IMR-90 (cell line): ENCODE data around the gene NPTN. TPM values are rescaled to one million over a fixed set of nuclear protein-coding genes. Genes with fewer than 3 reads are reported as not detected.

ENCODE experiments used
- ATAC-seq: fragments of 200-7000 bp; cut with Tn5 transposase; 2 replicates; pipeline ENCODE4 v1.9.1; 2020; ENCODE audit warnings: low read depth, mild to moderate bottlenecking, moderate library complexity
- BruUV-seq: library from RNA; stranded (reverse); fragments of 400-500 nt; replicated peaks from 2 replicates; lab custom pipeline; 2021; lab: Mats Ljungman, UMichigan
- CTCF ChIA-PET: fragments of 300-600 bp; formaldehyde crosslinking; extraction: SDS; loops from one replicate; lab custom pipeline; 2021; ENCODE audit warnings: antibody characterized with exemption; lab: Yijun Ruan, JAX
- POLR2A ChIA-PET: fragments of 300-600 bp; sonication (Branson Sonifier 250); formaldehyde crosslinking; loops from one replicate; lab custom pipeline; 2022; ENCODE audit warnings: antibody characterized with exemption; ENCODE audit not compliant: unreplicated experiment; lab: Charles Lee
- DNase-seq: peaks from one replicate; pipeline ENCODE4 v3.0.0; 2013
- H2AFZ ChIP-seq: replicated peaks from 2 replicates; pipeline ENCODE3; 2013; ENCODE audit warnings: low read length, mild to moderate bottlenecking; ENCODE audit not compliant: poor library complexity
- H2AK5ac ChIP-seq: 2 replicates; pipeline ENCODE4 v1.6.1; 2013; ENCODE audit warnings: low read depth, low read length, inconsistent platforms
- H2AK9ac ChIP-seq: replicated peaks from 2 replicates; pipeline ENCODE3; 2013; ENCODE audit warnings: mild to moderate bottlenecking, low read depth, low read length, moderate library complexity; ENCODE audit not compliant: poor library complexity
- H2BK120ac ChIP-seq: 2 replicates; pipeline ENCODE4 v1.6.1; 2013; ENCODE audit warnings: low read depth, low read length, inconsistent platforms
- H2BK15ac ChIP-seq: 3 replicates; pipeline ENCODE4 v1.6.1; 2013; ENCODE audit warnings: low read depth, low read length, inconsistent platforms
- H2BK20ac ChIP-seq: 2 replicates; pipeline ENCODE4 v1.6.1; 2013; ENCODE audit warnings: low read depth, mild to moderate bottlenecking, inconsistent platforms, low read length, moderate library complexity
- H2BK5ac ChIP-seq: 2 replicates; pipeline ENCODE4 v1.6.1; 2013; ENCODE audit warnings: mild to moderate bottlenecking, low read depth, low read length, inconsistent platforms; ENCODE audit not compliant: poor library complexity, severe bottlenecking
- H3K14ac ChIP-seq: replicated peaks from 2 replicates; pipeline ENCODE4 v1.6.1; 2013; ENCODE audit warnings: low read depth, low read length, inconsistent platforms
- H3K18ac ChIP-seq: 2 replicates; pipeline ENCODE4 v1.6.1; 2013; ENCODE audit warnings: low read depth, low read length, control low read depth
- H3K23ac ChIP-seq: 2 replicates; pipeline ENCODE4 v1.6.1; 2013; ENCODE audit warnings: low read depth, low read length, inconsistent platforms
- H3K27ac ChIP-seq: 2 replicates; pipeline ENCODE4 v1.5.1; 2013; ENCODE audit warnings: mild to moderate bottlenecking, control low read depth, low read length; ENCODE audit not compliant: insufficient read depth
- H3K27me3 ChIP-seq: 2 replicates; pipeline ENCODE4 v1.6.1; 2013; ENCODE audit warnings: low read length; ENCODE audit not compliant: control insufficient read depth, insufficient read depth
- H3K36me3 ChIP-seq: 2 replicates; pipeline ENCODE4 v1.6.1; 2013; ENCODE audit warnings: low read length, mixed read lengths; ENCODE audit not compliant: control insufficient read depth, insufficient read depth
- H3K4ac ChIP-seq: 2 replicates; pipeline ENCODE4 v1.6.1; 2013; ENCODE audit warnings: low read depth, low read length, inconsistent platforms
- H3K4me1 ChIP-seq: 2 replicates; pipeline ENCODE4 v1.6.1; 2013; ENCODE audit warnings: low read length, mixed read lengths; ENCODE audit not compliant: control insufficient read depth, insufficient read depth
- H3K4me2 ChIP-seq: 2 replicates; pipeline ENCODE4 v1.6.1; 2013; ENCODE audit warnings: low read depth, mild to moderate bottlenecking, control low read depth, low read length, moderate library complexity
- H3K4me3 ChIP-seq: 2 replicates; pipeline ENCODE4 v1.5.1; 2013; ENCODE audit warnings: low read depth, mild to moderate bottlenecking, control low read depth, low read length, moderate library complexity; ENCODE audit not compliant: insufficient read depth
- H3K56ac ChIP-seq: 2 replicates; pipeline ENCODE4 v1.6.1; 2013; ENCODE audit warnings: low read length, inconsistent platforms; ENCODE audit not compliant: insufficient read depth; ENCODE audit errors: extremely low read depth
- H3K79me1 ChIP-seq, 2 experiments: 2 replicates each; pipeline ENCODE4 v1.6.1; 2013; ENCODE audit warnings: low read length in 2 of 2, inconsistent platforms in 1 of 2, low read depth in 1 of 2
- H3K9ac ChIP-seq: 2 replicates; pipeline ENCODE4 v1.6.1; 2013; ENCODE audit warnings: low read depth, low read length, control low read depth
- H3K9me1 ChIP-seq: 2 replicates; pipeline ENCODE4 v1.6.1; 2013; ENCODE audit warnings: low read length, inconsistent platforms; ENCODE audit not compliant: insufficient read depth
- H3K9me3 ChIP-seq: 2 replicates; pipeline ENCODE4 v1.6.1; 2013; ENCODE audit warnings: low read length; ENCODE audit not compliant: control insufficient read depth, insufficient read depth
- H4K20me1 ChIP-seq: 2 replicates; pipeline ENCODE4 v1.6.1; 2013; ENCODE audit warnings: low read length, inconsistent platforms; ENCODE audit not compliant: insufficient read depth
- H4K5ac ChIP-seq: 2 replicates; pipeline ENCODE4 v1.6.1; 2013; ENCODE audit warnings: mild to moderate bottlenecking, low read depth, low read length, control low read depth
- H4K8ac ChIP-seq, 2 experiments: 2 replicates each; pipeline ENCODE4 v1.6.1; 2013; ENCODE audit warnings: low read depth in 2 of 2, low read length in 2 of 2, control low read depth in 1 of 2, inconsistent platforms in 1 of 2
- H4K91ac ChIP-seq: 2 replicates; pipeline ENCODE4 v1.6.1; 2013; ENCODE audit warnings: low read depth, low read length, inconsistent platforms; ENCODE audit not compliant: insufficient read depth
- CTCF ChIP-seq: conservative IDR thresholded peaks from 2 replicates; pipeline ENCODE4 v1.5.1; 2012; ENCODE audit warnings: mild to moderate bottlenecking, low read depth, low read length, improper control_type of control experiment
- ELK1 ChIP-seq: fragments of 150-350 bp; IDR thresholded peaks from 2 replicates; pipeline ENCODE4 v1.6.1; 2016; ENCODE audit warnings: low read depth, mild to moderate bottlenecking, low read length, moderate library complexity, borderline replicate concordance
- MAFK ChIP-seq: IDR thresholded peaks from 2 replicates; pipeline ENCODE4 v1.6.1; 2012; ENCODE audit warnings: low read depth, low read length, improper control_type of control experiment
- MXI1 ChIP-seq: IDR thresholded peaks from 2 replicates; pipeline ENCODE4 v1.6.1; 2012; ENCODE audit warnings: low read depth, mild to moderate bottlenecking, low read length, moderate library complexity, borderline replicate concordance
- POLR2A ChIP-seq: IDR thresholded peaks from 2 replicates; pipeline ENCODE4 v1.6.1; 2012; ENCODE audit warnings: mild to moderate bottlenecking, low read depth, low read length
- SMC3 ChIP-seq: fragments of 150-350 bp; IDR thresholded peaks from 2 replicates; pipeline ENCODE4 v1.6.1; 2016; ENCODE audit warnings: low read depth, mild to moderate bottlenecking, antibody characterized with exemption, low read length, moderate library complexity
- WGBS, 2 experiments: methylation state at CpG; one replicate each; pipeline versions ENCODE4 v1.1.5 to v1.1.7; 2013; ENCODE audit warnings: missing lambda C conversion rate in 2 of 2; ENCODE audit not compliant: insufficient read length in 1 of 2; ENCODE audit errors: extremely low coverage in 2 of 2; 5-methylcytosine and 5-hydroxymethylcytosine counted together
- dilution Hi-C: fragments of 300-500 bp; cut with HindIII; formaldehyde crosslinking; loops from one replicate; pipeline ENCODE4 v1.14.3; 2018; ENCODE audit warnings: low sequenced_read_pairs; ENCODE audit not compliant: unreplicated experiment
- in situ Hi-C: fragments of 300-500 bp; cut with MboI; formaldehyde crosslinking; loops from 3 replicates; pipeline ENCODE4 v1.14.3; 2019; ENCODE audit warnings: low sequenced_read_pairs, inconsistent platforms, mixed read lengths
- intact Hi-C: fragments of 100-400 bp; cut with micrococcal nuclease; formaldehyde crosslinking; loops from 2 replicates; pipeline ENCODE4 v1.10.0; 2022
- polyA plus RNA-seq, 3 experiments: library from polyadenylated mRNA; depleted of rRNA; stranded (reverse); fragments of >200 nt; gene quantifications; 2 replicates each; pipeline ENCODE4 v1.2.3, GENCODE V29; 2012; ENCODE audit warnings: low replicate concordance in 1 of 3
- total RNA-seq: library from RNA; depleted of rRNA; stranded (reverse); fragments of >200 nt; gene quantifications from 2 replicates; pipeline ENCODE4 v1.2.3, GENCODE V29; 2012

Gene NPTN
- total and polyA plus RNA-seq, 2 of the 4 experiments (the other 2 are of a cell fraction) = 171 to 329 TPM

GRCh38 chr15:73605759-73606436 is 27.3 kb downstream of the NPTN start:
- Histone ChIP-seq H3K9me1 (peaks cover 30% of the 10 kb centered on the region), H3K4me3 (no peak overlapping the region), H3K36me3 (no peaks in the 10 kb centered on the region), H3K18ac (no peak overlapping the region), H4K91ac (no peak overlapping the region), H4K5ac (no peak overlapping the region), H4K20me1 (peaks cover 92% of the 10 kb centered on the region), H3K14ac (no peak overlapping the region), H2BK15ac (no peak overlapping the region), H3K4me1 (peaks cover 23% of the 10 kb centered on the region), H2AK5ac (no peak overlapping the region), H2AFZ (no peak overlapping the region), H3K4ac (no peak overlapping the region), H2BK5ac (no peak overlapping the region), H3K56ac (no peak overlapping the region), H3K9ac (no peak overlapping the region), H3K27me3 (no peaks in the 10 kb centered on the region), H2BK20ac (no peak overlapping the region), H3K27ac (no peak overlapping the region), H3K23ac (no peak overlapping the region), H3K79me1 (peaks cover 21 to 87% of the 10 kb centered on the region in 2 experiments), H2AK9ac (no peak overlapping the region), H3K9me3 (no peaks in the 10 kb centered on the region), H4K8ac (no peak overlapping the region), H2BK120ac (no peak overlapping the region), H3K4me2 (no peak overlapping the region)
- in situ Hi-C loops = no loop called here
- CTCF ChIA-PET = no interaction called here
- POLR2A ChIA-PET = interaction anchor here (1.1 kb wide), 1 partner anchor 12 kb away, joined by 3 read pairs; no protein-coding TSS in a partner anchor
- intact Hi-C loops = loop anchor here (2.0 kb wide), 1 partner anchor 15 kb away; no protein-coding TSS in a partner anchor
- dilution Hi-C loops = no loop called here
- TF ChIP-seq MXI1 (no peak), ELK1 (no peak), SMC3 (no peak), MAFK (no peak), CTCF (no peak), POLR2A (no peak)
- DNase-seq (no peak), ATAC-seq (no peak)
- no TSS peak for BruUV-seq
- 80% methylated on average over 1 of the region's 5 CpGs; no CpG with 5 or more reads in 1 of the 2 experiments for WGBS, 2 experiments
